Esophagus squamous epithelium (tissue), 4 donors: ENCODE measurements around the gene DNAJC5G.

Experiments used
- CTCF ChIP-seq, 6 experiments: fragments of 450-650 bp in 4 of 6; fragments of 200-600 bp in 2 of 6; sonication (generic) in 2 of 6; IDR thresholded peaks; one replicate each; pipeline ENCODE4 v1.5.1; 2016 to 2019; ENCODE audit warnings: antibody characterized with exemption in 6 of 6, mild to moderate bottlenecking in 4 of 6, moderate library complexity in 4 of 6
- POLR2A ChIP-seq, 4 donors: fragments of 450-650 bp; IDR thresholded peaks; one replicate each; pipeline ENCODE4 v1.6.1; 2017; ENCODE audit warnings: antibody characterized with exemption in 4 of 4, mild to moderate bottlenecking in 4 of 4, moderate library complexity in 3 of 4

GRCh38 chr2:27245116-27245515 lies 30.1 kb upstream of the DNAJC5G start:
- TF ChIP-seq CTCF (IDR thresholded peaks at IDR 0.05) = no peak
- TF ChIP-seq POLR2A (IDR thresholded peaks at IDR 0.05) = no peak
